HepG2 (cell line): ENCODE data around the gene EYA4. TPM values are rescaled to one million over a fixed set of nuclear protein-coding genes. Genes with fewer than 3 reads are reported as not detected.

ENCODE experiments used
- ATAC-seq: fragments of 200-7000 bp; cut with Tn5 transposase; 3 replicates; pipeline ENCODE4 v1.9.1; 2020; ENCODE audit warnings: mild to moderate bottlenecking, moderate library complexity
- BruUV-seq: library from RNA; stranded (reverse); fragments of 400-500 nt; replicated peaks from 2 replicates; lab custom pipeline; 2021; lab: Mats Ljungman, UMichigan
- CTCF ChIA-PET: fragments of 300-600 bp; formaldehyde crosslinking; extraction: SDS; loops from one replicate; lab custom pipeline; 2021; ENCODE audit warnings: low total read pairs, inconsistent platforms, low intra/inter-chr PET ratio; lab: Yijun Ruan, JAX
- POLR2A ChIA-PET: fragments of 350-600 bp; sonication (Branson Sonifier 250); formaldehyde crosslinking; loops from one replicate; lab custom pipeline; 2020; ENCODE audit warnings: antibody characterized with exemption, inconsistent platforms; lab: Yijun Ruan, JAX
- DNase-seq: peaks from one replicate; pipeline ENCODE4 v3.0.0-alpha.2; 2015; ENCODE audit warnings: low spot score
- FAIRE-seq: peaks from 3 replicates; lab custom pipeline; 2011; peaks lifted over from hg19 to GRCh38; lab: Jason Lieb, UNC
- H2AFZ ChIP-seq: one replicate; pipeline ENCODE4 v1.6.1; 2011; ENCODE audit warnings: low read length, inconsistent platforms
- H3K27ac ChIP-seq: fragments of 300-600 bp; 3 replicates; pipeline ENCODE4 v1.8.0; 2011; ENCODE audit warnings: mixed run types, mild to moderate bottlenecking, mixed read lengths, low read length, inconsistent platforms; ENCODE audit not compliant: insufficient read depth; ENCODE audit errors: extremely low read length
- H3K27me3 ChIP-seq, 2 experiments: fragments of 200-600 bp in 1 of 2; 2 replicates in 1 of 2; 3 replicates in 1 of 2; pipeline versions ENCODE4 v1.6.0 to v1.8.0; 2011; ENCODE audit warnings: low read length in 2 of 2, mild to moderate bottlenecking in 2 of 2, moderate library complexity in 2 of 2, inconsistent platforms in 1 of 2; ENCODE audit not compliant: insufficient read depth in 2 of 2, control insufficient read depth in 1 of 2
- H3K36me3 ChIP-seq, 2 experiments: fragments of 200-600 bp in 1 of 2; replicated peaks in 1 of 2; 2 replicates in 1 of 2; 3 replicates in 1 of 2; pipeline versions ENCODE4 v1.5.1 to v1.8.0; 2011; ENCODE audit warnings: low read length in 2 of 2, inconsistent platforms in 1 of 2; ENCODE audit not compliant: insufficient read depth in 2 of 2, control insufficient read depth in 1 of 2
- H3K4me1 ChIP-seq: 2 replicates; pipeline ENCODE4 v1.5.1; 2012; ENCODE audit warnings: low read length, inconsistent platforms; ENCODE audit not compliant: insufficient read depth
- H3K4me2 ChIP-seq: 2 replicates; pipeline ENCODE4 v1.6.0; 2011; ENCODE audit warnings: low read depth, low read length, inconsistent platforms
- H3K4me3 ChIP-seq, 3 experiments: fragments of 200-600 bp in 1 of 3; sonication (generic), shearing (Covaris generic) in 1 of 3; replicated peaks in 1 of 3; 2 replicates each; pipeline ENCODE4 v1.5.1; 2011 to 2016; ENCODE audit warnings: low read length in 3 of 3, inconsistent platforms in 2 of 3, low read depth in 2 of 3, mild to moderate bottlenecking in 2 of 3, control low read depth in 1 of 3, mixed read lengths in 1 of 3; ENCODE audit not compliant: insufficient read depth in 1 of 3
- H3K79me2 ChIP-seq: one replicate; pipeline ENCODE4 v1.6.1; 2011; ENCODE audit warnings: low read length, inconsistent platforms; ENCODE audit not compliant: insufficient read depth
- H3K9ac ChIP-seq: 2 replicates; pipeline ENCODE4 v1.6.0; 2011; ENCODE audit warnings: mild to moderate bottlenecking, low read depth, low read length, inconsistent platforms; ENCODE audit not compliant: insufficient read depth
- H3K9me3 ChIP-seq: 2 replicates; pipeline ENCODE4 v1.5.1; 2012; ENCODE audit warnings: mild to moderate bottlenecking, low read length
- H4K20me1 ChIP-seq: 2 replicates; pipeline ENCODE4 v1.6.0; 2011; ENCODE audit warnings: inconsistent platforms, mild to moderate bottlenecking, low read length, moderate library complexity; ENCODE audit not compliant: insufficient read depth
- FOSL1 ChIP-seq: sonication (generic); formaldehyde crosslinking; IDR thresholded peaks from 2 replicates; pipeline ENCODE4 v1.9.0; 2021; ENCODE audit warnings: missing genetic modification reagents, borderline replicate concordance
- KLF9 ChIP-seq: IDR thresholded peaks from 2 replicates; pipeline ENCODE4 v1.6.1; 2016; ENCODE audit warnings: low read depth
- NFE2L1 ChIP-seq: sonication (generic); formaldehyde crosslinking; IDR thresholded peaks from 2 replicates; pipeline ENCODE4 v1.4.0; 2020; ENCODE audit warnings: missing genetic modification reagents, mild to moderate bottlenecking, borderline replicate concordance
- PHF5A ChIP-seq: IDR thresholded peaks from one replicate; pipeline ENCODE4 v1.6.1; 2018; ENCODE audit warnings: low read depth, missing genetic modification reagents; ENCODE audit not compliant: unreplicated experiment
- ZNF274 ChIP-seq: sonication (generic); formaldehyde crosslinking; IDR thresholded peaks from 2 replicates; pipeline ENCODE4 v1.5.1; 2020; ENCODE audit warnings: mild to moderate bottlenecking, missing genetic modification reagents
- ZNF383 ChIP-seq: sonication (generic); formaldehyde crosslinking; IDR thresholded peaks from 2 replicates; pipeline ENCODE4 v1.4.0; 2020; ENCODE audit warnings: missing genetic modification reagents, mild to moderate bottlenecking, borderline replicate concordance
- ZNF777 ChIP-seq: sonication (generic); formaldehyde crosslinking; IDR thresholded peaks from 2 replicates; pipeline ENCODE4 v1.4.0; 2020; ENCODE audit warnings: missing genetic modification reagents
- WGBS: methylation state at CpG from one replicate; pipeline ENCODE4 v1.1.6; 2017; ENCODE audit warnings: low lambda C conversion rate; 5-methylcytosine and 5-hydroxymethylcytosine counted together
- in situ Hi-C: cut with HindIII; loops from 2 replicates; pipeline ENCODE4 v1.10.0; 2017; ENCODE audit warnings: low pct_unique_long_range_greater_than_20kb; ENCODE audit not compliant: extremely low pct_ligation_motif_present
- intact Hi-C: fragments of 100-400 bp; cut with micrococcal nuclease; formaldehyde crosslinking; loops from one replicate; pipeline ENCODE4 v1.10.0; 2022; ENCODE audit not compliant: unreplicated experiment
- polyA plus RNA-seq, 8 experiments: library from polyadenylated mRNA; depleted of rRNA in 3 of 8; stranded (reverse) in 7 of 8; unstranded in 1 of 8; fragments of >200 nt; fragmentation: Illumina TruSeq in 4 of 8; extraction: Trizol in 4 of 8; gene quantifications; 2 replicates each; pipeline versions ENCODE4 v1.2.1 to v1.2.3, GENCODE V29; 2011 to 2016; ENCODE audit warnings: low read depth in 4 of 8, missing spikeins in 1 of 8, mixed read lengths in 1 of 8; ENCODE audit not compliant: insufficient read depth in 1 of 8
- total RNA-seq, 5 experiments: library from RNA; depleted of rRNA; stranded (reverse); fragments of >200 nt; fragmentation: Illumina TruSeq; extraction: Trizol; gene quantifications; 2 replicates each; pipeline ENCODE4 v1.2.3, GENCODE V29; 2016; ENCODE audit warnings: low read depth in 1 of 5
- TF ChIP-seq, protein P1 (sequence below): sonication (generic); formaldehyde crosslinking; IDR thresholded peaks from 2 replicates; pipeline ENCODE4 v1.4.0; 2020; ENCODE audit warnings: mild to moderate bottlenecking, missing genetic modification reagents
- TF ChIP-seq, protein P2 (sequence below): sonication (generic); formaldehyde crosslinking; IDR thresholded peaks from 2 replicates; pipeline ENCODE4 v1.8.1; 2023; ENCODE audit warnings: missing genetic modification reagents, inconsistent platforms, borderline replicate concordance

The EYA4 gene
- total and polyA plus RNA-seq, 2 of the 13 experiments (the other 11 are each of a cell fraction or from before 2014, with no cell fraction given): not detected

DNA sequence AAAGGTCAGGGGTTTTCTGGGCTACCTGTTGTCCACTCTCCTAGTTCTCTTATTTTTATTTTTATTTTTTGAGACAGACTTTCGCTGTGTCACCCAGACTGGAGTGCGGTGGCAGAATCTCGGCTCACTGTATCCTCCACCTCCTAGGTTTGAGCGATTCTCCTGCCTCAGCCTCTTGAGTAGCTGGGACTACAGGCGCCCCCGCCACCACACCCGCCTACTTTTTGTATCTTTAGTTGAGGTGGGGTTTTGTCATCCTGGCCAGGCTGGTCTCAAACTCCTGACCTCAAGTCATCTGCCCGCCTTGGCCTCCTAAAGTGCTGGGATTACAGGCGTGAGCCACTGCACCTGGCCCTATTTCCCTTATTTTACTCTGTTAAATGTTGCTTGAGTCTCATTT is 149.0 kb downstream of the EYA4 start:
- ChIA-PET CTCF (no interaction called here), POLR2A (no interaction called here)
- WGBS: 20% methylated on average over 9 of the region's 9 CpGs
- in situ Hi-C loops (no loop called here), intact Hi-C loops (no loop called here)
- H2AFZ ChIP-seq: no peak overlapping the region
- ATAC-seq: no peak
- H3K79me2 ChIP-seq: no peaks in the 10 kb centered on the region
- H3K9me3 ChIP-seq: no peaks in the 10 kb centered on the region
- no peak overlapping the region for H3K4me2 ChIP-seq
- BruUV-seq: no TSS peak
- no peaks in the 10 kb centered on the region for H3K27me3 ChIP-seq
- no peak overlapping the region for H3K9ac ChIP-seq
- H3K4me3 ChIP-seq: no peak overlapping the region
- DNase-seq: no peak
- no peaks in the 10 kb centered on the region for H3K4me1 ChIP-seq
- H3K36me3 ChIP-seq: no peaks in the 10 kb centered on the region
- FAIRE-seq: no peak
- H4K20me1 ChIP-seq: no peaks in the 10 kb centered on the region
- no peak overlapping the region for H3K27ac ChIP-seq
- TF ChIP-seq ZNF777: no peak
- TF ChIP-seq, protein P1, sequence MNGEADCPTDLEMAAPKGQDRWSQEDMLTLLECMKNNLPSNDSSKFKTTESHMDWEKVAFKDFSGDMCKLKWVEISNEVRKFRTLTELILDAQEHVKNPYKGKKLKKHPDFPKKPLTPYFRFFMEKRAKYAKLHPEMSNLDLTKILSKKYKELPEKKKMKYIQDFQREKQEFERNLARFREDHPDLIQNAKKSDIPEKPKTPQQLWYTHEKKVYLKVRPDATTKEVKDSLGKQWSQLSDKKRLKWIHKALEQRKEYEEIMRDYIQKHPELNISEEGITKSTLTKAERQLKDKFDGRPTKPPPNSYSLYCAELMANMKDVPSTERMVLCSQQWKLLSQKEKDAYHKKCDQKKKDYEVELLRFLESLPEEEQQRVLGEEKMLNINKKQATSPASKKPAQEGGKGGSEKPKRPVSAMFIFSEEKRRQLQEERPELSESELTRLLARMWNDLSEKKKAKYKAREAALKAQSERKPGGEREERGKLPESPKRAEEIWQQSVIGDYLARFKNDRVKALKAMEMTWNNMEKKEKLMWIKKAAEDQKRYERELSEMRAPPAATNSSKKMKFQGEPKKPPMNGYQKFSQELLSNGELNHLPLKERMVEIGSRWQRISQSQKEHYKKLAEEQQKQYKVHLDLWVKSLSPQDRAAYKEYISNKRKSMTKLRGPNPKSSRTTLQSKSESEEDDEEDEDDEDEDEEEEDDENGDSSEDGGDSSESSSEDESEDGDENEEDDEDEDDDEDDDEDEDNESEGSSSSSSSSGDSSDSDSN: no peak
- TF ChIP-seq NFE2L1 (CRISPR knock-in tag): no peak
- no peak for TF ChIP-seq ZNF274 (CRISPR knock-in tag)
- TF ChIP-seq ZNF383 (CRISPR knock-in tag): no peak
- no peak for TF ChIP-seq PHF5A (CRISPR knock-in tag)
- no peak for TF ChIP-seq FOSL1 (CRISPR knock-in tag)
- no peak for TF ChIP-seq KLF9 (CRISPR knock-in tag)
- TF ChIP-seq, protein P2, sequence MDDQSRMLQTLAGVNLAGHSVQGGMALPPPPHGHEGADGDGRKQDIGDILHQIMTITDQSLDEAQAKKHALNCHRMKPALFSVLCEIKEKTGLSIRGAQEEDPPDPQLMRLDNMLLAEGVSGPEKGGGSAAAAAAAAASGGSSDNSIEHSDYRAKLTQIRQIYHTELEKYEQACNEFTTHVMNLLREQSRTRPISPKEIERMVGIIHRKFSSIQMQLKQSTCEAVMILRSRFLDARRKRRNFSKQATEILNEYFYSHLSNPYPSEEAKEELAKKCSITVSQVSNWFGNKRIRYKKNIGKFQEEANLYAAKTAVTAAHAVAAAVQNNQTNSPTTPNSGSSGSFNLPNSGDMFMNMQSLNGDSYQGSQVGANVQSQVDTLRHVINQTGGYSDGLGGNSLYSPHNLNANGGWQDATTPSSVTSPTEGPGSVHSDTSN (CRISPR knock-in tag): no peak
- TF ChIP-seq, all 625 proteins: peak for 0
